SK-N-SH (cell line): Measurements from ENCODE around the gene SLC13A2. TPM values are rescaled to one million over a fixed set of nuclear protein-coding genes. Genes with fewer than 3 reads are reported as not detected.

Source experiments
- CTCF ChIA-PET: fragments of 300-600, 350-600 bp; formaldehyde crosslinking; extraction: SDS; loops from one replicate; lab custom pipeline; 2021; lab: Yijun Ruan, JAX
- POLR2A ChIA-PET: fragments of 350-600 bp; sonication (Branson Sonifier 250); formaldehyde crosslinking; extraction: SDS; loops from one replicate; lab custom pipeline; 2020; ENCODE audit warnings: antibody characterized with exemption, inconsistent platforms; lab: Yijun Ruan, JAX
- DNase-seq: peaks from one replicate; pipeline ENCODE4 v3.0.0; 2012
- H2AFZ ChIP-seq: fragments of 200-600 bp; sonication (generic); 2 replicates; pipeline ENCODE4 v1.8.1; 2016; ENCODE audit warnings: antibody characterized with exemption, mild to moderate bottlenecking, low read depth
- H3F3A ChIP-seq: fragments of 200-600 bp; sonication (generic); replicated peaks from 2 replicates; pipeline ENCODE3; 2016; ENCODE audit warnings: antibody characterized with exemption, mild to moderate bottlenecking; ENCODE audit not compliant: insufficient read depth
- H3K27ac ChIP-seq, 2 experiments: fragments of 200-500 bp in 1 of 2; fragments of 200-600 bp in 1 of 2; sonication (Bioruptor generic) in 1 of 2; sonication (generic), shearing (Covaris generic) in 1 of 2; 2 replicates each; pipeline versions ENCODE4 v1.5.1 to v1.6.1; 2014 to 2016; ENCODE audit warnings: low read depth in 2 of 2, inconsistent platforms in 1 of 2, low read length in 1 of 2, mild to moderate bottlenecking in 1 of 2, mixed read lengths in 1 of 2
- H3K27me3 ChIP-seq: fragments of 200-600 bp; sonication (generic), shearing (Covaris generic); 2 replicates; pipeline ENCODE4 v1.6.1; 2016; ENCODE audit warnings: mixed run types; ENCODE audit not compliant: insufficient read depth
- H3K36me3 ChIP-seq, 2 experiments: fragments of 200-500 bp in 1 of 2; fragments of 200-600 bp in 1 of 2; sonication (Bioruptor generic) in 1 of 2; sonication (generic) in 1 of 2; replicated peaks in 1 of 2; 2 replicates each; pipeline versions ENCODE3 to v1.5.1; 2014 to 2016; ENCODE audit warnings: low read length in 1 of 2, mild to moderate bottlenecking in 1 of 2; ENCODE audit not compliant: insufficient read depth in 2 of 2, control insufficient read depth in 1 of 2
- H3K4me1 ChIP-seq, 2 experiments: fragments of 200-500 bp in 1 of 2; fragments of 200-600 bp in 1 of 2; sonication (Bioruptor generic) in 1 of 2; sonication (generic), shearing (Covaris generic) in 1 of 2; 2 replicates each; pipeline versions ENCODE4 v1.5.1 to v1.6.1; 2014 to 2016; ENCODE audit warnings: low read depth in 1 of 2, low read length in 1 of 2, mixed run types in 1 of 2; ENCODE audit not compliant: insufficient read depth in 2 of 2, control insufficient read depth in 1 of 2
- H3K4me2 ChIP-seq: fragments of 200-600 bp; sonication (generic), shearing (Covaris generic); 2 replicates; pipeline ENCODE4 v1.6.1; 2017; ENCODE audit warnings: mixed run types
- H3K4me3 ChIP-seq, 2 experiments: fragments of 200-500 bp in 1 of 2; fragments of 200-600 bp in 1 of 2; sonication (Bioruptor generic) in 1 of 2; sonication (generic), shearing (Covaris generic) in 1 of 2; 2 replicates each; pipeline versions ENCODE4 v1.5.1 to v1.8.1; 2014 to 2016; ENCODE audit warnings: low read depth in 2 of 2, inconsistent platforms in 1 of 2, low read length in 1 of 2, mild to moderate bottlenecking in 1 of 2, mixed read lengths in 1 of 2, moderate library complexity in 1 of 2
- H3K79me2 ChIP-seq: fragments of 200-600 bp; sonication (generic); 2 replicates; pipeline ENCODE4 v1.8.1; 2017; ENCODE audit warnings: mild to moderate bottlenecking; ENCODE audit not compliant: insufficient read depth
- H3K9ac ChIP-seq: fragments of 200-600 bp; sonication (generic); 2 replicates; pipeline ENCODE4 v1.6.1; 2017; ENCODE audit warnings: mixed run types
- H3K9me2 ChIP-seq: fragments of 200-600 bp; sonication (generic); 2 replicates; pipeline ENCODE4 v1.6.1; 2017; ENCODE audit warnings: mixed run types
- H3K9me3 ChIP-seq: fragments of 200-600 bp; sonication (generic); 2 replicates; pipeline ENCODE4 v1.6.1; 2017; ENCODE audit warnings: mixed run types, mild to moderate bottlenecking, moderate library complexity
- H4K20me1 ChIP-seq: fragments of 200-600 bp; sonication (generic); 2 replicates; pipeline ENCODE4 v1.6.1; 2017; ENCODE audit warnings: mild to moderate bottlenecking, mixed run types; ENCODE audit not compliant: insufficient read depth
- EP300 ChIP-seq, 2 experiments: IDR thresholded peaks; 2 replicates each; pipeline versions ENCODE4 v1.4.0 to v1.6.1; 2012; ENCODE audit warnings: borderline replicate concordance in 1 of 2, low read depth in 1 of 2, low read length in 1 of 2
- EZH2phosphoT487 ChIP-seq: fragments of 200-600 bp; sonication (generic); IDR thresholded peaks from 2 replicates; pipeline ENCODE4 v1.6.1; 2017; ENCODE audit warnings: low read depth, mixed run types, mild to moderate bottlenecking, antibody characterized with exemption, moderate library complexity, borderline replicate concordance
- FOXJ3 ChIP-seq: sonication (generic); formaldehyde crosslinking; IDR thresholded peaks from 2 replicates; pipeline ENCODE4 v1.5.1; 2020; ENCODE audit warnings: mild to moderate bottlenecking, missing genetic modification reagents
- FOXM1 ChIP-seq: IDR thresholded peaks from 2 replicates; pipeline ENCODE4 v1.4.0; 2012; ENCODE audit warnings: low read depth, mild to moderate bottlenecking
- JUND ChIP-seq: IDR thresholded peaks from 2 replicates; pipeline ENCODE4 v1.4.0; 2012
- NFIC ChIP-seq: IDR thresholded peaks from 2 replicates; pipeline ENCODE4 v1.4.0; 2012; ENCODE audit warnings: borderline replicate concordance
- NRF1 ChIP-seq: IDR thresholded peaks from 2 replicates; pipeline ENCODE4 v1.6.1; 2012; ENCODE audit warnings: low read depth, mild to moderate bottlenecking, low read length
- POLR2AphosphoS5 ChIP-seq: IDR thresholded peaks from 2 replicates; pipeline ENCODE4 v1.6.1; 2012; ENCODE audit warnings: low read depth, low read length
- RAD21 ChIP-seq: IDR thresholded peaks from 2 replicates; pipeline ENCODE4 v1.6.1; 2012; ENCODE audit warnings: mild to moderate bottlenecking, low read length
- RFX5 ChIP-seq: IDR thresholded peaks from 2 replicates; pipeline ENCODE4 v1.6.1; 2012; ENCODE audit warnings: mild to moderate bottlenecking, improper control_type of control experiment, low read length
- SMC3 ChIP-seq: IDR thresholded peaks from 2 replicates; pipeline ENCODE4 v1.6.1; 2012; ENCODE audit warnings: low read depth, low read length, improper control_type of control experiment
- TEAD4 ChIP-seq: IDR thresholded peaks from 2 replicates; pipeline ENCODE4 v1.4.0; 2012; ENCODE audit warnings: mild to moderate bottlenecking, borderline replicate concordance; ENCODE audit not compliant: insufficient read depth
- USF2 ChIP-seq: fragments of 150-350 bp; IDR thresholded peaks from 2 replicates; pipeline ENCODE4 v1.6.1; 2017; ENCODE audit warnings: antibody characterized with exemption, low read length, low read depth, borderline replicate concordance
- YY1 ChIP-seq: IDR thresholded peaks from 2 replicates; pipeline ENCODE4 v1.4.0; 2012; ENCODE audit warnings: low read depth, mild to moderate bottlenecking
- WGBS: methylation state at CpG from one replicate; pipeline ENCODE4 v1.1.6; 2017; ENCODE audit warnings: low lambda C conversion rate; 5-methylcytosine and 5-hydroxymethylcytosine counted together
- polyA plus RNA-seq, 3 experiments: library from polyadenylated mRNA; depleted of rRNA; stranded (reverse); fragments of >200 nt; gene quantifications; 2 replicates each; pipeline ENCODE4 v1.2.3, GENCODE V29; 2012
- TF ChIP-seq, protein P1 (sequence below): IDR thresholded peaks from 2 replicates; pipeline ENCODE4; 2012
- TF ChIP-seq, protein P2 (sequence below): fragments of 200-600 bp; sonication (generic); IDR thresholded peaks from 2 replicates; pipeline ENCODE4 v1.6.1; 2017; ENCODE audit warnings: antibody characterized with exemption, mild to moderate bottlenecking, moderate library complexity

Gene SLC13A2
- polyA plus RNA-seq, 1 of the 3 experiments (the other 2 are of a cell fraction): not detected

GRCh38 chr17:28480278-28480677 lies 6.8 kb downstream of the SLC13A2 start:
- TF ChIP-seq FOXJ3 (CRISPR knock-in tag): no peak
- TF ChIP-seq EZH2phosphoT487: no peak
- TF ChIP-seq POLR2AphosphoS5: no peak
- TF ChIP-seq EP300 (IDR thresholded peaks at IDR 0.05; ENCODE audit: borderline replicate concordance in 1 of 2, low read depth in 1 of 2, low read length in 1 of 2): no peak
- TF ChIP-seq FOXM1: no peak
- no peak for TF ChIP-seq JUND
- TF ChIP-seq NFIC: no peak
- TF ChIP-seq, protein P1, sequence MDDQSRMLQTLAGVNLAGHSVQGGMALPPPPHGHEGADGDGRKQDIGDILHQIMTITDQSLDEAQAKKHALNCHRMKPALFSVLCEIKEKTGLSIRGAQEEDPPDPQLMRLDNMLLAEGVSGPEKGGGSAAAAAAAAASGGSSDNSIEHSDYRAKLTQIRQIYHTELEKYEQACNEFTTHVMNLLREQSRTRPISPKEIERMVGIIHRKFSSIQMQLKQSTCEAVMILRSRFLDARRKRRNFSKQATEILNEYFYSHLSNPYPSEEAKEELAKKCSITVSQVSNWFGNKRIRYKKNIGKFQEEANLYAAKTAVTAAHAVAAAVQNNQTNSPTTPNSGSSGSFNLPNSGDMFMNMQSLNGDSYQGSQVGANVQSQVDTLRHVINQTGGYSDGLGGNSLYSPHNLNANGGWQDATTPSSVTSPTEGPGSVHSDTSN: no peak
- TF ChIP-seq NRF1: no peak
- no peak for TF ChIP-seq RFX5
- TF ChIP-seq RAD21: no peak
- no peak for TF ChIP-seq SMC3
- TF ChIP-seq USF2: no peak
- TF ChIP-seq, protein P2, sequence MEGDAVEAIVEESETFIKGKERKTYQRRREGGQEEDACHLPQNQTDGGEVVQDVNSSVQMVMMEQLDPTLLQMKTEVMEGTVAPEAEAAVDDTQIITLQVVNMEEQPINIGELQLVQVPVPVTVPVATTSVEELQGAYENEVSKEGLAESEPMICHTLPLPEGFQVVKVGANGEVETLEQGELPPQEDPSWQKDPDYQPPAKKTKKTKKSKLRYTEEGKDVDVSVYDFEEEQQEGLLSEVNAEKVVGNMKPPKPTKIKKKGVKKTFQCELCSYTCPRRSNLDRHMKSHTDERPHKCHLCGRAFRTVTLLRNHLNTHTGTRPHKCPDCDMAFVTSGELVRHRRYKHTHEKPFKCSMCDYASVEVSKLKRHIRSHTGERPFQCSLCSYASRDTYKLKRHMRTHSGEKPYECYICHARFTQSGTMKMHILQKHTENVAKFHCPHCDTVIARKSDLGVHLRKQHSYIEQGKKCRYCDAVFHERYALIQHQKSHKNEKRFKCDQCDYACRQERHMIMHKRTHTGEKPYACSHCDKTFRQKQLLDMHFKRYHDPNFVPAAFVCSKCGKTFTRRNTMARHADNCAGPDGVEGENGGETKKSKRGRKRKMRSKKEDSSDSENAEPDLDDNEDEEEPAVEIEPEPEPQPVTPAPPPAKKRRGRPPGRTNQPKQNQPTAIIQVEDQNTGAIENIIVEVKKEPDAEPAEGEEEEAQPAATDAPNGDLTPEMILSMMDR: no peak
- no peak for TF ChIP-seq YY1
- TF ChIP-seq TEAD4: no peak
- no peak overlapping the region for H3K27ac ChIP-seq
- POLR2A ChIA-PET: no interaction called here

More at GRCh38 chr17:28480278-28480677, 6.8 kb downstream of the SLC13A2 start:
- H3K79me2 ChIP-seq: no peaks in the 10 kb centered on the region
- WGBS: 58% methylated on average over 5 of the region's 5 CpGs
- no peak overlapping the region for H2AFZ ChIP-seq
- no peak overlapping the region for H3K4me2 ChIP-seq
- no peaks in the 10 kb centered on the region for H3K9me3 ChIP-seq
- no peak overlapping the region for H3K4me3 ChIP-seq
- H4K20me1 ChIP-seq: no peaks in the 10 kb centered on the region
- no peaks in the 10 kb centered on the region for H3K9me2 ChIP-seq
- no peaks in the 10 kb centered on the region for H3K36me3 ChIP-seq
- no peaks in the 10 kb centered on the region for H3F3A ChIP-seq
- no peak for DNase-seq
- no peak overlapping the region for H3K9ac ChIP-seq
- 0 out of 2 replicates have a peak, but pooled peaks cover 19% of the 10 kb centered on the region for H3K27me3 ChIP-seq
- CTCF ChIA-PET: interaction anchor here (2.6 kb wide), 1 partner anchor 14 kb away, joined by 15 read pairs; no protein-coding TSS in a partner anchor
- H3K4me1 ChIP-seq: no peaks in the 10 kb centered on the region
